CD14-positive monocyte (primary cell): ENCODE data around the gene INPP4A. TPM values are rescaled to one million over a fixed set of nuclear protein-coding genes. Genes with fewer than 3 reads are reported as not detected.

Source experiments
- DNase-seq, 3 donors: peaks; one replicate each; pipeline ENCODE4 v3.0.0-alpha.2; 2011 to 2022
- H2AFZ ChIP-seq: 2 replicates; pipeline ENCODE4 v1.6.0; 2012; ENCODE audit warnings: mild to moderate bottlenecking, low read depth, low read length, inconsistent platforms; ENCODE audit not compliant: insufficient read depth, poor library complexity, severe bottlenecking
- H3K27ac ChIP-seq, 2 donors: 1 replicate in 1 of 2; 2 replicates in 1 of 2; pipeline ENCODE4 v1.5.1; 2012 to 2013; ENCODE audit warnings: low read length in 2 of 2, control low read depth in 1 of 2, inconsistent platforms in 1 of 2, low read depth in 1 of 2, mild to moderate bottlenecking in 1 of 2
- H3K27me3 ChIP-seq, 2 donors: one replicate each; pipeline versions ENCODE4 v1.6.0 to v1.6.1; 2011 to 2013; ENCODE audit warnings: low read length in 2 of 2; ENCODE audit not compliant: control insufficient read depth in 2 of 2, insufficient read depth in 2 of 2
- H3K36me3 ChIP-seq, 2 donors: replicated peaks in 1 of 2; 1 replicate in 1 of 2; 2 replicates in 1 of 2; pipeline versions ENCODE4 v1.5.1 to v1.6.1; 2012 to 2013; ENCODE audit warnings: low read length in 2 of 2, control low read depth in 1 of 2, inconsistent platforms in 1 of 2, mild to moderate bottlenecking in 1 of 2; ENCODE audit not compliant: insufficient read depth in 2 of 2, control insufficient read depth in 1 of 2
- H3K4me1 ChIP-seq, 2 donors: 1 replicate in 1 of 2; 2 replicates in 1 of 2; pipeline versions ENCODE4 v1.5.1 to v1.6.1; 2012 to 2013; ENCODE audit warnings: low read length in 2 of 2, control low read depth in 1 of 2, inconsistent platforms in 1 of 2, mild to moderate bottlenecking in 1 of 2, moderate library complexity in 1 of 2; ENCODE audit not compliant: insufficient read depth in 2 of 2, control insufficient read depth in 1 of 2
- H3K4me2 ChIP-seq: replicated peaks from 2 replicates; pipeline ENCODE3; 2012; ENCODE audit warnings: low read length, moderate library complexity, mild to moderate bottlenecking; ENCODE audit not compliant: poor library complexity, severe bottlenecking; ENCODE audit errors: extremely low read depth
- H3K4me3 ChIP-seq, 3 experiments: fragments of 200-600 bp in 1 of 3; sonication (generic) in 1 of 3; replicated peaks in 1 of 3; 1 replicate in 2 of 3; 2 replicates in 1 of 3; pipeline ENCODE4 v1.5.1; 2011 to 2013; ENCODE audit warnings: low read length in 3 of 3, mild to moderate bottlenecking in 3 of 3, control low read depth in 2 of 3, low read depth in 2 of 3, inconsistent platforms in 1 of 3, moderate library complexity in 1 of 3
- H3K79me2 ChIP-seq: 2 replicates; pipeline ENCODE4 v1.6.0; 2012; ENCODE audit warnings: mild to moderate bottlenecking, control low read depth, inconsistent platforms, low read length, moderate library complexity; ENCODE audit not compliant: insufficient read depth
- H3K9ac ChIP-seq: 2 replicates; pipeline ENCODE4 v1.6.0; 2017; ENCODE audit warnings: low read length, mild to moderate bottlenecking; ENCODE audit not compliant: insufficient read depth, poor library complexity, severe bottlenecking
- H3K9me3 ChIP-seq, 2 donors: replicated peaks in 1 of 2; 1 replicate in 1 of 2; 2 replicates in 1 of 2; pipeline versions ENCODE4 v1.5.1 to v1.6.1; 2012 to 2013; ENCODE audit warnings: low read length in 2 of 2, control low read depth in 1 of 2; ENCODE audit not compliant: control insufficient read depth in 1 of 2, insufficient read depth in 1 of 2
- H4K20me1 ChIP-seq: 2 replicates; pipeline ENCODE4 v1.6.0; 2012; ENCODE audit warnings: mild to moderate bottlenecking, low read length, control low read depth, moderate library complexity; ENCODE audit not compliant: insufficient read depth
- H3K27ac Mint-ChIP-seq, 7 donors: one replicate each; pipeline ENCODE4 v1.8.0; 2020; ENCODE audit warnings: mild to moderate bottlenecking in 7 of 7, mixed read lengths in 7 of 7, moderate library complexity in 6 of 7, inconsistent platforms in 2 of 7
- H3K27me3 Mint-ChIP-seq, 3 donors: one replicate each; pipeline ENCODE4 v1.8.0; 2021 to 2022; ENCODE audit warnings: low read depth in 3 of 3, mild to moderate bottlenecking in 3 of 3, mixed read lengths in 3 of 3, moderate library complexity in 3 of 3, inconsistent platforms in 1 of 3
- H3K36me3 Mint-ChIP-seq, 2 donors: one replicate each; pipeline ENCODE4 v1.8.0; 2020; ENCODE audit warnings: mixed read lengths in 2 of 2, inconsistent platforms in 1 of 2, mild to moderate bottlenecking in 1 of 2
- H3K4me1 Mint-ChIP-seq: one replicate; pipeline ENCODE4 v1.8.0; 2020; ENCODE audit warnings: mild to moderate bottlenecking, mixed read lengths
- H3K4me3 Mint-ChIP-seq, 2 donors: one replicate each; pipeline ENCODE4 v1.8.0; 2020; ENCODE audit warnings: mild to moderate bottlenecking in 2 of 2, mixed read lengths in 2 of 2, moderate library complexity in 1 of 2
- H3K9me3 Mint-ChIP-seq, 7 donors: one replicate each; pipeline ENCODE4 v1.8.0; 2020 to 2022; ENCODE audit warnings: mixed read lengths in 7 of 7, mild to moderate bottlenecking in 6 of 7, moderate library complexity in 6 of 7, inconsistent platforms in 2 of 7
- CTCF ChIP-seq: fragments of 200-600 bp; IDR thresholded peaks from one replicate; pipeline ENCODE4 v1.8.0; 2022; ENCODE audit warnings: antibody characterized with exemption, mild to moderate bottlenecking
- WGBS: methylation state at CpG from one replicate; pipeline ENCODE4 v1.1.5; 2013; ENCODE audit warnings: missing lambda C conversion rate; ENCODE audit not compliant: insufficient coverage; 5-methylcytosine and 5-hydroxymethylcytosine counted together
- intact Hi-C, 2 donors: fragments of 100-400 bp; cut with micrococcal nuclease; formaldehyde crosslinking; loops; one replicate each; pipeline versions ENCODE4 v1.15.0 to v1.15.1; 2023
- polyA plus RNA-seq, 3 donors: library from polyadenylated mRNA; depleted of rRNA in 1 of 3; unstranded in 2 of 3; stranded (reverse) in 1 of 3; fragments of 300-500 nt in 2 of 3; fragments of >200 nt in 1 of 3; fragmentation: Illumina TruSeq in 2 of 3; gene quantifications; 1 replicate in 2 of 3; 2 replicates in 1 of 3; pipeline ENCODE4 v1.2.3, GENCODE V29; 2012 to 2021

The INPP4A gene
- polyA plus RNA-seq, 3 donors, result 13.7 to 52.4 (median 20.7) TPM

DNA sequence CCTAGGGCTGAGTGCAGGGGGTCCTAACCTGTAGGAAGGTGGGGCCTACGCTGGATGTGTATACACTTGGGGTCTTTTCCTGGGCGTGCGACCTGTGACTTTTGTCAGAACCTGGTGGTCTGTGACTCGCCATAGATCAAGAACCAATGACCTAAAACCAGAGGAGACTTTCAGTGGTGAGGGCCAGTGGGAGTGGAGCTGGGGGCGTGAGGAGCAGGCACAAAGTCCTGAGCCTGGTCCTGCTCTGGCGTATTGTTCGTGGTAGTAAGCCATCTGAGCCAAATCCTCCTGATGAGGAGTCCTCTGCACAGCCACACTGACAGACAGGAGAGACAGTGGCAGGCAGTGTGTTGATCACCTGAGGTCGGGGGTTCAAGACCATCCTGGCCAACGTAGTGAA is 8.9 kb downstream of the INPP4A start:
- Histone ChIP-seq H3K36me3 (peaks cover under 1 to 10% of the 10 kb centered on the region in 2 donors), H4K20me1 (peaks cover 64% of the 10 kb centered on the region), H3K4me3 (no peak overlapping the region), H3K9ac (no peak overlapping the region), H3K9me3 (no peaks in the 10 kb centered on the region), H3K27me3 (no peaks in the 10 kb centered on the region), H3K4me1 (peaks cover 56 to 68% of the 10 kb centered on the region in 2 donors), H3K4me2 (peak overlapping the region; percentile 66), H3K27ac (peak overlapping the region; percentile 92 to 97), H3K79me2 (peaks cover 96% of the 10 kb centered on the region), H2AFZ (no peak overlapping the region)
- H3K4me1 Mint-ChIP-seq, result peaks cover 84% of the 10 kb centered on the region
- 95% methylated on average over 7 of the region's 9 CpGs for WGBS
- intact Hi-C loops, result loop anchor here in 1 of 2 donors (10.0 kb wide), 1 partner anchor 151 kb away; the partner anchor contains the start of genes COA5 and UNC50
- no peaks in the 10 kb centered on the region for H3K27me3 Mint-ChIP-seq
- peak overlapping the region; percentile 97 to 100 (median 99) for H3K27ac Mint-ChIP-seq
- H3K9me3 Mint-ChIP-seq, result peaks cover 0 to 2% (median 0%) of the 10 kb centered on the region in 7 donors
- H3K36me3 Mint-ChIP-seq, result peaks cover 27 to 34% of the 10 kb centered on the region in 2 donors
- no peak overlapping the region for H3K4me3 Mint-ChIP-seq
- no peak for DNase-seq
- TF ChIP-seq CTCF, result no peak

- peak overlapping the region in 1 of 3 experiments; percentile 48 for H3K4me3 ChIP-seq
- H3K4me2 ChIP-seq, result peak overlapping the region; percentile 66
- intact Hi-C loops, result loop anchor here in 1 of 2 donors (1.0 to 10.0 kb wide), 3 partner anchors 8 to 151 kb away; partner anchors contain the start of genes COA5 and UNC50
- H3K27ac Mint-ChIP-seq, result peak overlapping the region; percentile 97 to 100 (median 99)
- no peak for TF ChIP-seq CTCF
- no peak overlapping the region for H2AFZ ChIP-seq
- peaks cover 85% of the 10 kb centered on the region for H3K4me1 Mint-ChIP-seq
- H3K27ac ChIP-seq, result peak overlapping the region; percentile 92 to 97
- H3K9ac ChIP-seq, result no peak overlapping the region
- H3K9me3 ChIP-seq, result no peaks in the 10 kb centered on the region
- no peak for DNase-seq
- H3K79me2 ChIP-seq, result peaks cover 96% of the 10 kb centered on the region
- peaks cover 58 to 73% of the 10 kb centered on the region in 2 donors for H3K4me1 ChIP-seq
- no peaks in the 10 kb centered on the region for H3K27me3 Mint-ChIP-seq
- H3K9me3 Mint-ChIP-seq, result peaks cover 0 to 2% (median 0%) of the 10 kb centered on the region in 7 donors
- H3K36me3 Mint-ChIP-seq, result peaks cover 32 to 34% of the 10 kb centered on the region in 2 donors
- H3K4me3 Mint-ChIP-seq, result no peak overlapping the region
- peaks cover 62% of the 10 kb centered on the region for H4K20me1 ChIP-seq
- H3K27me3 ChIP-seq, result no peaks in the 10 kb centered on the region
- 90% methylated on average over 2 of the region's 2 CpGs for WGBS
- peaks cover 2 to 15% of the 10 kb centered on the region in 2 donors for H3K36me3 ChIP-seq
Observed at GRCh38 chr2:98454073-98454472, 9.4 kb downstream of the INPP4A start.
